WTC11 (cell line): ENCODE measurements around the gene RHOBTB3. TPM values are rescaled to one million over a fixed set of nuclear protein-coding genes. Genes with fewer than 3 reads are reported as not detected.

Experiments
- ATAC-seq: fragments of 200-7000 bp; cut with Tn5 transposase; 2 replicates; pipeline ENCODE4 v1.10.0; 2021; ENCODE audit warnings: mild to moderate bottlenecking, moderate library complexity
- CTCF ChIA-PET: fragments of 300-600 bp; sonication (Branson Sonifier 250); formaldehyde crosslinking; loops from one replicate; lab custom pipeline; 2021; ENCODE audit warnings: antibody characterized with exemption; lab: Charles Lee
- POLR2A ChIA-PET: fragments of 350-600 bp; sonication (Branson Sonifier 250); formaldehyde crosslinking; loops from one replicate; lab custom pipeline; 2021; ENCODE audit warnings: antibody characterized with exemption; lab: Charles Lee
- DNase-seq: peaks from one replicate; pipeline ENCODE4 v3.0.0; 2021; ENCODE audit warnings: low spot score
- H3K27ac Mint-ChIP-seq: 2 replicates; pipeline ENCODE4 v1.8.0; 2021; ENCODE audit warnings: mixed read lengths
- H3K27me3 Mint-ChIP-seq: 2 replicates; pipeline ENCODE4 v1.8.0; 2021; ENCODE audit warnings: low read depth, mild to moderate bottlenecking, moderate library complexity, mixed read lengths
- H3K36me3 Mint-ChIP-seq: 2 replicates; pipeline ENCODE4 v1.8.0; 2021; ENCODE audit warnings: mixed read lengths
- H3K4me1 Mint-ChIP-seq: 2 replicates; pipeline ENCODE4 v1.8.0; 2022; ENCODE audit warnings: mixed read lengths
- H3K4me3 Mint-ChIP-seq: 2 replicates; pipeline ENCODE4 v1.8.0; 2021; ENCODE audit warnings: mild to moderate bottlenecking, moderate library complexity, mixed read lengths
- H3K9me3 Mint-ChIP-seq: 2 replicates; pipeline ENCODE4 v1.8.0; 2021; ENCODE audit warnings: mixed read lengths
- CBFB ChIP-seq: sonication (generic); formaldehyde crosslinking; IDR thresholded peaks from 2 replicates; pipeline ENCODE4 v1.8.1; 2022; ENCODE audit warnings: mild to moderate bottlenecking, low read depth, missing genetic modification reagents
- CREB1 ChIP-seq: sonication (generic); formaldehyde crosslinking; IDR thresholded peaks from 2 replicates; pipeline ENCODE4 v1.8.0; 2023; ENCODE audit warnings: mild to moderate bottlenecking, missing genetic modification reagents
- ESRRA ChIP-seq: sonication (generic); formaldehyde crosslinking; IDR thresholded peaks from 2 replicates; pipeline ENCODE4 v1.8.1; 2022; ENCODE audit warnings: mild to moderate bottlenecking, missing genetic modification reagents, borderline replicate concordance
- FOXP1 ChIP-seq: sonication (generic); formaldehyde crosslinking; IDR thresholded peaks from 2 replicates; pipeline ENCODE4 v1.8.0; 2022; ENCODE audit warnings: missing genetic modification reagents, mild to moderate bottlenecking, moderate library complexity, borderline replicate concordance
- GRHL2 ChIP-seq: fragments of 250-450 bp; sonication (Bioruptor Pico); IDR thresholded peaks from 2 replicates; pipeline ENCODE4 v1.8.0; 2022; ENCODE audit warnings: mild to moderate bottlenecking, moderate library complexity; ENCODE audit not compliant: insufficient replicate concordance, severe bottlenecking
- JUN ChIP-seq: sonication (generic); formaldehyde crosslinking; IDR thresholded peaks from 2 replicates; pipeline ENCODE4 v1.8.0; 2023; ENCODE audit warnings: mild to moderate bottlenecking, missing genetic modification reagents
- OVOL2 ChIP-seq: fragments of 250-450 bp; sonication (Bioruptor Pico); IDR thresholded peaks from 2 replicates; pipeline ENCODE4 v1.9.0; 2021; ENCODE audit warnings: mild to moderate bottlenecking, borderline replicate concordance
- SMAD3 ChIP-seq: sonication (generic); formaldehyde crosslinking; IDR thresholded peaks from 2 replicates; pipeline ENCODE4 v1.8.0; 2022; ENCODE audit warnings: missing genetic modification reagents, mild to moderate bottlenecking, borderline replicate concordance
- ZBTB21 ChIP-seq: sonication (generic); formaldehyde crosslinking; IDR thresholded peaks from 2 replicates; pipeline ENCODE4 v1.8.1; 2023; ENCODE audit warnings: mild to moderate bottlenecking, missing genetic modification reagents, borderline replicate concordance
- total RNA-seq: library from RNA; stranded (reverse); gene quantifications from 3 replicates; pipeline ENCODE4 v1.2.3, GENCODE V29; 2021
- TF ChIP-seq, protein P1 (sequence below): sonication (generic); formaldehyde crosslinking; IDR thresholded peaks from 2 replicates; pipeline ENCODE4 v1.8.0; 2022; ENCODE audit warnings: mild to moderate bottlenecking, missing genetic modification reagents
- TF ChIP-seq, protein P2 (sequence below): sonication (generic); formaldehyde crosslinking; IDR thresholded peaks from 2 replicates; pipeline ENCODE4 v1.8.1; 2022; ENCODE audit warnings: low read depth, missing genetic modification reagents, borderline replicate concordance
- TF ChIP-seq, protein P3 (sequence below): sonication (generic); formaldehyde crosslinking; IDR thresholded peaks from 2 replicates; pipeline ENCODE4 v1.8.0; 2023; ENCODE audit warnings: missing genetic modification reagents
- TF ChIP-seq, protein P4 (sequence below): sonication (generic); formaldehyde crosslinking; IDR thresholded peaks from 2 replicates; pipeline ENCODE4 v1.8.0; 2022; ENCODE audit warnings: mild to moderate bottlenecking, missing genetic modification reagents
- TF ChIP-seq, protein P5 (sequence below): sonication (generic); formaldehyde crosslinking; IDR thresholded peaks from 2 replicates; pipeline ENCODE4 v1.8.0; 2022; ENCODE audit warnings: missing genetic modification reagents
- TF ChIP-seq, protein P6 (sequence below): sonication (generic); formaldehyde crosslinking; IDR thresholded peaks from 2 replicates; pipeline ENCODE4 v1.8.0; 2023; ENCODE audit warnings: mild to moderate bottlenecking, missing genetic modification reagents

Gene RHOBTB3
- total RNA-seq, 1 experiment from 2014 or later, result 13.8 TPM

DNA sequence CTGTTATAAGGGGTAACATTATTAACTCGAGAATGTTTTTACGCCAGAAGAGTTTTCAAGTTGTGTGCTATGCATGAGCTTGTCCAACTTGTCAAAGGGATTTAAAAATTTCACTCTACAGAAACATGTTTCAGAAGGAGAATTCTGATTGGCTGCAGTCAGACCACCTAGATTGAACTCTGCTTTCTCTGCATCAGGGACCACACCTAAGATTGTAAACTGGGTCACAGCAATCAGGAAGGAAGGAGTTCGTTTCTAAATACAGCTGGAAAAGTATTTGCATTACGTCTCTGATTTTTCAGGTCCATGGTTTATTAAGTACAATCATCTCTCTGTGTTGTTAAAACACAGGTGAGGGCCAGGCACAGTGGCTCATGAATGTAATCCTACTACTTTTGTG is 85.6 kb downstream of the RHOBTB3 start:
- ChIA-PET CTCF (interaction anchor here (2.8 kb wide), 1 partner anchor 36 kb away, joined by 9 read pairs; no protein-coding TSS in a partner anchor), POLR2A (interaction anchor here (0.6 kb wide), 1 partner anchor 8 kb away, joined by 8 read pairs; no protein-coding TSS in a partner anchor)
- peaks cover 9% of the 10 kb centered on the region for H3K36me3 Mint-ChIP-seq
- DNase-seq (no peak), ATAC-seq (no peak)
- TF ChIP-seq OVOL2 (CRISPR knock-in tag) (no peak), FOXP1 (no peak), CBFB (no peak), JUN (no peak), ZBTB21 (CRISPR knock-in tag) (no peak), CREB1 (no peak), SMAD3 (CRISPR knock-in tag) (no peak), GRHL2 (CRISPR knock-in tag) (no peak), ESRRA (CRISPR knock-in tag) (no peak)
- TF ChIP-seq, protein P1, sequence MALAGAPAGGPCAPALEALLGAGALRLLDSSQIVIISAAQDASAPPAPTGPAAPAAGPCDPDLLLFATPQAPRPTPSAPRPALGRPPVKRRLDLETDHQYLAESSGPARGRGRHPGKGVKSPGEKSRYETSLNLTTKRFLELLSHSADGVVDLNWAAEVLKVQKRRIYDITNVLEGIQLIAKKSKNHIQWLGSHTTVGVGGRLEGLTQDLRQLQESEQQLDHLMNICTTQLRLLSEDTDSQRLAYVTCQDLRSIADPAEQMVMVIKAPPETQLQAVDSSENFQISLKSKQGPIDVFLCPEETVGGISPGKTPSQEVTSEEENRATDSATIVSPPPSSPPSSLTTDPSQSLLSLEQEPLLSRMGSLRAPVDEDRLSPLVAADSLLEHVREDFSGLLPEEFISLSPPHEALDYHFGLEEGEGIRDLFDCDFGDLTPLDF (CRISPR knock-in tag), result no peak
- TF ChIP-seq, protein P2, sequence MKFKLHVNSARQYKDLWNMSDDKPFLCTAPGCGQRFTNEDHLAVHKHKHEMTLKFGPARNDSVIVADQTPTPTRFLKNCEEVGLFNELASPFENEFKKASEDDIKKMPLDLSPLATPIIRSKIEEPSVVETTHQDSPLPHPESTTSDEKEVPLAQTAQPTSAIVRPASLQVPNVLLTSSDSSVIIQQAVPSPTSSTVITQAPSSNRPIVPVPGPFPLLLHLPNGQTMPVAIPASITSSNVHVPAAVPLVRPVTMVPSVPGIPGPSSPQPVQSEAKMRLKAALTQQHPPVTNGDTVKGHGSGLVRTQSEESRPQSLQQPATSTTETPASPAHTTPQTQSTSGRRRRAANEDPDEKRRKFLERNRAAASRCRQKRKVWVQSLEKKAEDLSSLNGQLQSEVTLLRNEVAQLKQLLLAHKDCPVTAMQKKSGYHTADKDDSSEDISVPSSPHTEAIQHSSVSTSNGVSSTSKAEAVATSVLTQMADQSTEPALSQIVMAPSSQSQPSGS (CRISPR knock-in tag), result no peak
- TF ChIP-seq, protein P3, sequence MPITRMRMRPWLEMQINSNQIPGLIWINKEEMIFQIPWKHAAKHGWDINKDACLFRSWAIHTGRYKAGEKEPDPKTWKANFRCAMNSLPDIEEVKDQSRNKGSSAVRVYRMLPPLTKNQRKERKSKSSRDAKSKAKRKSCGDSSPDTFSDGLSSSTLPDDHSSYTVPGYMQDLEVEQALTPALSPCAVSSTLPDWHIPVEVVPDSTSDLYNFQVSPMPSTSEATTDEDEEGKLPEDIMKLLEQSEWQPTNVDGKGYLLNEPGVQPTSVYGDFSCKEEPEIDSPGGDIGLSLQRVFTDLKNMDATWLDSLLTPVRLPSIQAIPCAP, result no peak
- TF ChIP-seq, protein P4, sequence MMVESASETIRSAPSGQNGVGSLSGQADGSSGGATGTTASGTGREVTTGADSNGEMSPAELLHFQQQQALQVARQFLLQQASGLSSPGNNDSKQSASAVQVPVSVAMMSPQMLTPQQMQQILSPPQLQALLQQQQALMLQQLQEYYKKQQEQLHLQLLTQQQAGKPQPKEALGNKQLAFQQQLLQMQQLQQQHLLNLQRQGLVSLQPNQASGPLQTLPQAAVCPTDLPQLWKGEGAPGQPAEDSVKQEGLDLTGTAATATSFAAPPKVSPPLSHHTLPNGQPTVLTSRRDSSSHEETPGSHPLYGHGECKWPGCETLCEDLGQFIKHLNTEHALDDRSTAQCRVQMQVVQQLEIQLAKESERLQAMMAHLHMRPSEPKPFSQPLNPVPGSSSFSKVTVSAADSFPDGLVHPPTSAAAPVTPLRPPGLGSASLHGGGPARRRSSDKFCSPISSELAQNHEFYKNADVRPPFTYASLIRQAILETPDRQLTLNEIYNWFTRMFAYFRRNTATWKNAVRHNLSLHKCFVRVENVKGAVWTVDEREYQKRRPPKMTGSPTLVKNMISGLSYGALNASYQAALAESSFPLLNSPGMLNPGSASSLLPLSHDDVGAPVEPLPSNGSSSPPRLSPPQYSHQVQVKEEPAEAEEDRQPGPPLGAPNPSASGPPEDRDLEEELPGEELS (CRISPR knock-in tag), result no peak
- TF ChIP-seq, protein P5, sequence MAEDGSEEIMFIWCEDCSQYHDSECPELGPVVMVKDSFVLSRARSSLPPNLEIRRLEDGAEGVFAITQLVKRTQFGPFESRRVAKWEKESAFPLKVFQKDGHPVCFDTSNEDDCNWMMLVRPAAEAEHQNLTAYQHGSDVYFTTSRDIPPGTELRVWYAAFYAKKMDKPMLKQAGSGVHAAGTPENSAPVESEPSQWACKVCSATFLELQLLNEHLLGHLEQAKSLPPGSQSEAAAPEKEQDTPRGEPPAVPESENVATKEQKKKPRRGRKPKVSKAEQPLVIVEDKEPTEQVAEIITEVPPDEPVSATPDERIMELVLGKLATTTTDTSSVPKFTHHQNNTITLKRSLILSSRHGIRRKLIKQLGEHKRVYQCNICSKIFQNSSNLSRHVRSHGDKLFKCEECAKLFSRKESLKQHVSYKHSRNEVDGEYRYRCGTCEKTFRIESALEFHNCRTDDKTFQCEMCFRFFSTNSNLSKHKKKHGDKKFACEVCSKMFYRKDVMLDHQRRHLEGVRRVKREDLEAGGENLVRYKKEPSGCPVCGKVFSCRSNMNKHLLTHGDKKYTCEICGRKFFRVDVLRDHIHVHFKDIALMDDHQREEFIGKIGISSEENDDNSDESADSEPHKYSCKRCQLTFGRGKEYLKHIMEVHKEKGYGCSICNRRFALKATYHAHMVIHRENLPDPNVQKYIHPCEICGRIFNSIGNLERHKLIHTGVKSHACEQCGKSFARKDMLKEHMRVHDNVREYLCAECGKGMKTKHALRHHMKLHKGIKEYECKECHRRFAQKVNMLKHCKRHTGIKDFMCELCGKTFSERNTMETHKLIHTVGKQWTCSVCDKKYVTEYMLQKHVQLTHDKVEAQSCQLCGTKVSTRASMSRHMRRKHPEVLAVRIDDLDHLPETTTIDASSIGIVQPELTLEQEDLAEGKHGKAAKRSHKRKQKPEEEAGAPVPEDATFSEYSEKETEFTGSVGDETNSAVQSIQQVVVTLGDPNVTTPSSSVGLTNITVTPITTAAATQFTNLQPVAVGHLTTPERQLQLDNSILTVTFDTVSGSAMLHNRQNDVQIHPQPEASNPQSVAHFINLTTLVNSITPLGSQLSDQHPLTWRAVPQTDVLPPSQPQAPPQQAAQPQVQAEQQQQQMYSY, result no peak
- TF ChIP-seq, protein P6, sequence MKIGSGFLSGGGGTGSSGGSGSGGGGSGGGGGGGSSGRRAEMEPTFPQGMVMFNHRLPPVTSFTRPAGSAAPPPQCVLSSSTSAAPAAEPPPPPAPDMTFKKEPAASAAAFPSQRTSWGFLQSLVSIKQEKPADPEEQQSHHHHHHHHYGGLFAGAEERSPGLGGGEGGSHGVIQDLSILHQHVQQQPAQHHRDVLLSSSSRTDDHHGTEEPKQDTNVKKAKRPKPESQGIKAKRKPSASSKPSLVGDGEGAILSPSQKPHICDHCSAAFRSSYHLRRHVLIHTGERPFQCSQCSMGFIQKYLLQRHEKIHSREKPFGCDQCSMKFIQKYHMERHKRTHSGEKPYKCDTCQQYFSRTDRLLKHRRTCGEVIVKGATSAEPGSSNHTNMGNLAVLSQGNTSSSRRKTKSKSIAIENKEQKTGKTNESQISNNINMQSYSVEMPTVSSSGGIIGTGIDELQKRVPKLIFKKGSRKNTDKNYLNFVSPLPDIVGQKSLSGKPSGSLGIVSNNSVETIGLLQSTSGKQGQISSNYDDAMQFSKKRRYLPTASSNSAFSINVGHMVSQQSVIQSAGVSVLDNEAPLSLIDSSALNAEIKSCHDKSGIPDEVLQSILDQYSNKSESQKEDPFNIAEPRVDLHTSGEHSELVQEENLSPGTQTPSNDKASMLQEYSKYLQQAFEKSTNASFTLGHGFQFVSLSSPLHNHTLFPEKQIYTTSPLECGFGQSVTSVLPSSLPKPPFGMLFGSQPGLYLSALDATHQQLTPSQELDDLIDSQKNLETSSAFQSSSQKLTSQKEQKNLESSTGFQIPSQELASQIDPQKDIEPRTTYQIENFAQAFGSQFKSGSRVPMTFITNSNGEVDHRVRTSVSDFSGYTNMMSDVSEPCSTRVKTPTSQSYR, result no peak
- no peak overlapping the region for H3K4me3 Mint-ChIP-seq
- H3K27ac Mint-ChIP-seq, result no peak overlapping the region
- H3K27me3 Mint-ChIP-seq, result no peaks in the 10 kb centered on the region
- no peaks in the 10 kb centered on the region for H3K9me3 Mint-ChIP-seq
- H3K4me1 Mint-ChIP-seq, result peaks cover 61% of the 10 kb centered on the region
